ENCODE measurements around the gene FOXK2. TPM values are rescaled to one million over a fixed set of nuclear protein-coding genes. Genes with fewer than 3 reads are reported as not detected.
"Not testable (repeated sequence)": the region's sequence is repeated elsewhere in the genome, so short reads cannot be mapped to it uniquely, and the experiment has no call there.

Gene FOXK2
- total and polyA plus RNA-seq, 2 experiments from 2014 or later: 30.2 to 37.7 TPM

DNA sequence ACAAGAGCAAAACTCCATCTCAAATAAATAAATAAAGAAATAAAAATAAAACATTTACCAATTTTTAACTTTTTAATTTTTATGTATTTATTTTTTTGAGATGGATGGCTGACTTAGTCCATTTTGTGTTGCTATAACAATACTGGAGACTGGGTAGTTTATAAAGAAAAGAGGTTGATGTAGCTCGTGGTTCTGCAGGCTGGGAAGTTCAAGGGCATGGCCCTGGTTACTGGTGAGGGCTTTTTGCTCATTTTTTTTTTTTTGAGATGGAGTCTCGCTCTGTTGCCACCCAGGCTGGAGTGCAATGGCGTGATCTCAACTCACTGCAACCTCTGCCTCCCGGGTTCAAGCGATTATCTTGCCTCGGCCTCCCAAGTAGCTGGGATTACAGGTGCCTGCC lies 14.2 kb upstream of the FOXK2 start:
- no peak for DNase-seq (ENCODE audit: low spot score)
- Histone ChIP-seq H3K36me3 (replicated peaks; ENCODE audit: insufficient read depth, low read depth) (no peaks in the 10 kb centered on the region), H3K9me2 (replicated peaks; ENCODE audit: insufficient read depth) (no peaks in the 10 kb centered on the region), H2AFZ (no peak overlapping the region), H3K27ac (no peak overlapping the region), H3K27me3 (no peaks in the 10 kb centered on the region), H3K4me3 (no peak overlapping the region), H3K4me1 (ENCODE audit: insufficient read depth) (no peaks in the 10 kb centered on the region), H3K9me3 (ENCODE audit: low read depth) (no peaks in the 10 kb centered on the region), H3K79me2 (no peaks in the 10 kb centered on the region), H3K4me2 (no peak overlapping the region), H4K20me1 (ENCODE audit: insufficient read depth, poor library complexity, severe bottlenecking) (no peaks in the 10 kb centered on the region)
- TF ChIP-seq, protein P1, sequence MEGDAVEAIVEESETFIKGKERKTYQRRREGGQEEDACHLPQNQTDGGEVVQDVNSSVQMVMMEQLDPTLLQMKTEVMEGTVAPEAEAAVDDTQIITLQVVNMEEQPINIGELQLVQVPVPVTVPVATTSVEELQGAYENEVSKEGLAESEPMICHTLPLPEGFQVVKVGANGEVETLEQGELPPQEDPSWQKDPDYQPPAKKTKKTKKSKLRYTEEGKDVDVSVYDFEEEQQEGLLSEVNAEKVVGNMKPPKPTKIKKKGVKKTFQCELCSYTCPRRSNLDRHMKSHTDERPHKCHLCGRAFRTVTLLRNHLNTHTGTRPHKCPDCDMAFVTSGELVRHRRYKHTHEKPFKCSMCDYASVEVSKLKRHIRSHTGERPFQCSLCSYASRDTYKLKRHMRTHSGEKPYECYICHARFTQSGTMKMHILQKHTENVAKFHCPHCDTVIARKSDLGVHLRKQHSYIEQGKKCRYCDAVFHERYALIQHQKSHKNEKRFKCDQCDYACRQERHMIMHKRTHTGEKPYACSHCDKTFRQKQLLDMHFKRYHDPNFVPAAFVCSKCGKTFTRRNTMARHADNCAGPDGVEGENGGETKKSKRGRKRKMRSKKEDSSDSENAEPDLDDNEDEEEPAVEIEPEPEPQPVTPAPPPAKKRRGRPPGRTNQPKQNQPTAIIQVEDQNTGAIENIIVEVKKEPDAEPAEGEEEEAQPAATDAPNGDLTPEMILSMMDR (IDR thresholded peaks at IDR 0.05; ENCODE audit: poor library complexity): no peak
- TF ChIP-seq EZH2phosphoT487 (IDR thresholded peaks at IDR 0.05; ENCODE audit: low read depth, severe bottlenecking, unreplicated experiment) (no peak), EZH2 (IDR thresholded peaks at IDR 0.05; ENCODE audit: borderline replicate concordance) (no peak)
- 94% methylated on average over 6 of the region's 6 CpGs for WGBS (ENCODE audit: low lambda C conversion rate, missing lambda C conversion rate)

- 83% methylated on average over 7 of the region's 7 CpGs for WGBS (ENCODE audit: low lambda C conversion rate, missing lambda C conversion rate)
- not testable (repeated sequence) for H3K4me1 ChIP-seq (ENCODE audit: insufficient read depth); H3K4me2 ChIP-seq; H4K20me1 ChIP-seq (ENCODE audit: insufficient read depth, poor library complexity, severe bottlenecking); DNase-seq (ENCODE audit: low spot score); H3K4me3 ChIP-seq; H3K79me2 ChIP-seq; H3K36me3 ChIP-seq (replicated peaks; ENCODE audit: insufficient read depth, low read depth); H3K27ac ChIP-seq; H3K27me3 ChIP-seq; H3K9me2 ChIP-seq (replicated peaks; ENCODE audit: insufficient read depth); H3K9me3 ChIP-seq (ENCODE audit: low read depth); H2AFZ ChIP-seq
These were observed 13.1 kb upstream of the FOXK2 start for GRCh38 chr17:82506402-82506801.

DNA sequence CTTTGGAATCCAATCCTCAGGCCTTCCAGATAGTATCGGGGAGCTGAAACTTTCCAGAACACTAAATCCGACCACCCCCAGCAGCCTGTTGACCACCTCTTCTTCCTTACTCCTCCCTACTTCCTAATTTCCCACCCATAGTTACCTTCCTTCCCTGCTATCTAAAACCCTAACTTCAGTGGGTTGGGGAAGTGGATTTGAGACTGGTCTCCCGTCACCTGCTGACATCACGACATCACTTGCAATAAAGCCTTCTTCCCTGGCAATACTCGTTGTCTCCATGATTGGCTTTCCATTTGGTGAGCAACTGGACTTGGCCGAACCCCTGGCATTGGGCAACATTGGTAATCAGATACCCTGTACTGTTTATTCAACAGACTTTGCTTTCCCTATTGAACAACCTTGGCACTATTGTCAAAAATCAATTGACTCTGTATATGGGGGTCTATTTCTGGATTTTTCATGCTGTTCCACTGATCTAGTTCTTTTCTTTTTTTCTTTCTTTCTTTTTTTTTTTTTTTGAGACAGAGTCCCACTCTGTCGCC lies 11.8 kb upstream of the FOXK2 start:
- TF ChIP-seq, protein P1 (IDR thresholded peaks at IDR 0.05; ENCODE audit: poor library complexity): no peak
- TF ChIP-seq EZH2 (IDR thresholded peaks at IDR 0.05; ENCODE audit: borderline replicate concordance) (no peak), EZH2phosphoT487 (IDR thresholded peaks at IDR 0.05; ENCODE audit: low read depth, severe bottlenecking, unreplicated experiment) (no peak)
- Histone ChIP-seq H4K20me1 (ENCODE audit: insufficient read depth, poor library complexity, severe bottlenecking) (no peaks in the 10 kb centered on the region), H3K27ac (no peak overlapping the region), H3K79me2 (no peaks in the 10 kb centered on the region), H3K36me3 (replicated peaks; ENCODE audit: insufficient read depth, low read depth) (no peaks in the 10 kb centered on the region), H3K4me2 (no peak overlapping the region), H3K27me3 (no peaks in the 10 kb centered on the region), H3K4me1 (ENCODE audit: insufficient read depth) (no peaks in the 10 kb centered on the region), H2AFZ (no peak overlapping the region), H3K9me3 (ENCODE audit: low read depth) (no peaks in the 10 kb centered on the region), H3K9me2 (replicated peaks; ENCODE audit: insufficient read depth) (no peaks in the 10 kb centered on the region), H3K4me3 (no peak overlapping the region)
- DNase-seq (ENCODE audit: low spot score): no peak
- WGBS (ENCODE audit: low lambda C conversion rate, missing lambda C conversion rate): 89% methylated on average over 7 of the region's 7 CpGs

- not testable (repeated sequence) for H3K4me1 ChIP-seq (ENCODE audit: insufficient read depth); H3K9me3 ChIP-seq (ENCODE audit: low read depth); H3K4me3 ChIP-seq; H3K36me3 ChIP-seq (replicated peaks; ENCODE audit: insufficient read depth, low read depth); H3K4me2 ChIP-seq; H3K79me2 ChIP-seq; H3K27me3 ChIP-seq; DNase-seq (ENCODE audit: low spot score); H3K27ac ChIP-seq; H4K20me1 ChIP-seq (ENCODE audit: insufficient read depth, poor library complexity, severe bottlenecking); H3K9me2 ChIP-seq (replicated peaks; ENCODE audit: insufficient read depth); H2AFZ ChIP-seq
- 91% methylated on average over 5 of the region's 5 CpGs for WGBS (ENCODE audit: low lambda C conversion rate, missing lambda C conversion rate)
These were observed 7.9 kb upstream of the FOXK2 start for GRCh38 chr17:82511642-82512041.

DNA sequence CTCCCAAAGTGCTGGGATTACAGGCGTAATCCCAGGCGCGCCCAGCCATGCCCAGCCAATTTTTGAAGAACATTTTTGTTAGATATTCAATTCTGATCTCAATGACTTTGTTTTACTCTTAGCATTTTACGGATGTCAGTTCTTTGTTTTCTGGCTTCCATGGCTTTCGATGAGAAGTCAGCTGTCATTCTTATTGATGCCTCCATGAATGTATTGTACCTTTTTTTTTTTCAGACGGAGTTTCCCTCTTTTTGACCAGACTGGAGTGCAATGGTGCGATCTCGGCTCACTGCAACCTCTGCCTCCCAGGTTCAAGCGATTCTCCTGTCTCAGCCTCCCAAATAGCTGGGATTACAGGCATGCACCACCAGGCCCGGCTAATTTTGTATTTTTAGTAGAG lies 5.7 kb upstream of the FOXK2 start:
- H3K4me1 ChIP-seq (ENCODE audit: insufficient read depth); H4K20me1 ChIP-seq (ENCODE audit: insufficient read depth, poor library complexity, severe bottlenecking); H3K4me2 ChIP-seq; H3K79me2 ChIP-seq; H3K27me3 ChIP-seq; H3K27ac ChIP-seq; H3K36me3 ChIP-seq (replicated peaks; ENCODE audit: insufficient read depth, low read depth); DNase-seq (ENCODE audit: low spot score); H3K4me3 ChIP-seq; H2AFZ ChIP-seq; H3K9me2 ChIP-seq (replicated peaks; ENCODE audit: insufficient read depth); H3K9me3 ChIP-seq (ENCODE audit: low read depth): not testable (repeated sequence)
- 98% methylated on average over 10 of the region's 10 CpGs for WGBS (ENCODE audit: low lambda C conversion rate, missing lambda C conversion rate)
